Panc1 (cell line): Measurements from ENCODE around the gene NPAS2.

Source experiments
- POLR2AphosphoS5 ChIP-seq: IDR thresholded peaks from 2 replicates; pipeline ENCODE4 v1.6.1; 2012; ENCODE audit warnings: mild to moderate bottlenecking, low read depth, low read length, moderate library complexity
- TF ChIP-seq, protein P1 (sequence below): fragments of 450-650 bp; IDR thresholded peaks from 2 replicates; pipeline ENCODE4 v1.5.1; 2017; ENCODE audit warnings: mild to moderate bottlenecking

- TF ChIP-seq, protein P1, sequence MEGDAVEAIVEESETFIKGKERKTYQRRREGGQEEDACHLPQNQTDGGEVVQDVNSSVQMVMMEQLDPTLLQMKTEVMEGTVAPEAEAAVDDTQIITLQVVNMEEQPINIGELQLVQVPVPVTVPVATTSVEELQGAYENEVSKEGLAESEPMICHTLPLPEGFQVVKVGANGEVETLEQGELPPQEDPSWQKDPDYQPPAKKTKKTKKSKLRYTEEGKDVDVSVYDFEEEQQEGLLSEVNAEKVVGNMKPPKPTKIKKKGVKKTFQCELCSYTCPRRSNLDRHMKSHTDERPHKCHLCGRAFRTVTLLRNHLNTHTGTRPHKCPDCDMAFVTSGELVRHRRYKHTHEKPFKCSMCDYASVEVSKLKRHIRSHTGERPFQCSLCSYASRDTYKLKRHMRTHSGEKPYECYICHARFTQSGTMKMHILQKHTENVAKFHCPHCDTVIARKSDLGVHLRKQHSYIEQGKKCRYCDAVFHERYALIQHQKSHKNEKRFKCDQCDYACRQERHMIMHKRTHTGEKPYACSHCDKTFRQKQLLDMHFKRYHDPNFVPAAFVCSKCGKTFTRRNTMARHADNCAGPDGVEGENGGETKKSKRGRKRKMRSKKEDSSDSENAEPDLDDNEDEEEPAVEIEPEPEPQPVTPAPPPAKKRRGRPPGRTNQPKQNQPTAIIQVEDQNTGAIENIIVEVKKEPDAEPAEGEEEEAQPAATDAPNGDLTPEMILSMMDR: no peak
- TF ChIP-seq POLR2AphosphoS5: no peak
Measured at GRCh38 chr2:100793220-100793619, 26.7 kb upstream of the NPAS2 start.
